ENCODE data around the gene ZNF700. TPM values are rescaled to one million over a fixed set of nuclear protein-coding genes. Genes with fewer than 3 reads are reported as not detected.
"Not testable (repeated sequence)": the region's sequence is repeated elsewhere in the genome, so short reads cannot be mapped to it uniquely, and the experiment has no call there.

The ZNF700 gene
- total RNA-seq, 6 experiments from 2014 or later, result 5.1 to 7.6 (median 5.5) TPM

DNA sequence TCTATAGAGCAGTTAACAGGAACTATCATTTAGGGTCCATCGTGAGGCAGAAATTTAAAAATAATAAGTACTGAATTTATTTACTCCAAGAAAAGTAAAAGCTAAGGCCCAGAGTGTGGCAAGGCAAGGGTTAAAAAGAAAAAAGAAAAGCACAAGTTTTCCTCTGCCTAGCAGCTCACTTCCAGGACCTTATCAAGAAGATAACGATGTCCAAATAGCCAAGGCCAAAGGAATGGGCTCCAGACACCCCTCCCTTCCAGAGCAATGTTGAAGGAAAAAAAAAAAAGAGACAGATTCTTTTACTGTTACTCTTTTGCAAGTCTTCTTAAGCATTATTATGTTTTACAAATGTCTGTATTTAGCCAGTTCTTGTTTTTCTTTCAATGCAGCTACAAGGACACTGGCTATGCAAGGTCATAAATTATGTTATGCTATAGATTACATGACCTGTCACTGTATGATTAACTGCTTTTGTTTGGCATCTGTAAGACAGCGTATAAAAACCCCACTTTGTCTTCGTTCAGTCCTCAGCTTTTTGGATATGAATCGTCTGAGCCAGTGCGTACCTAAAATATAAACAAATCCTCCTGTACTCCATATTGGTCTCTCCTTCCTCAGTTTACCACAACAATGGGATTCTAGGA, 2.9 kb upstream of the ZNF700 start:
- intact Hi-C loops (cut with DNase I), result loop anchor here in 1 of 2 donors (10.0 kb wide), 1 partner anchor 53 kb away; no protein-coding TSS in a partner anchor
- ATAC-seq (no peak), DNase-seq (no peak)
- H3K27me3 ChIP-seq, result no peaks in the 10 kb centered on the region
- H3K4me1 ChIP-seq, result peaks cover 0 to 12% (median 4%) of the 10 kb centered on the region in 4 donors
- 23% methylated on average over 6 of the region's 6 CpGs for WGBS (ENCODE audit: insufficient coverage, low coverage, low lambda C conversion rate, missing lambda C conversion rate)
- H3K9me3 ChIP-seq, result no peaks in the 10 kb centered on the region
- TF ChIP-seq, protein P1, sequence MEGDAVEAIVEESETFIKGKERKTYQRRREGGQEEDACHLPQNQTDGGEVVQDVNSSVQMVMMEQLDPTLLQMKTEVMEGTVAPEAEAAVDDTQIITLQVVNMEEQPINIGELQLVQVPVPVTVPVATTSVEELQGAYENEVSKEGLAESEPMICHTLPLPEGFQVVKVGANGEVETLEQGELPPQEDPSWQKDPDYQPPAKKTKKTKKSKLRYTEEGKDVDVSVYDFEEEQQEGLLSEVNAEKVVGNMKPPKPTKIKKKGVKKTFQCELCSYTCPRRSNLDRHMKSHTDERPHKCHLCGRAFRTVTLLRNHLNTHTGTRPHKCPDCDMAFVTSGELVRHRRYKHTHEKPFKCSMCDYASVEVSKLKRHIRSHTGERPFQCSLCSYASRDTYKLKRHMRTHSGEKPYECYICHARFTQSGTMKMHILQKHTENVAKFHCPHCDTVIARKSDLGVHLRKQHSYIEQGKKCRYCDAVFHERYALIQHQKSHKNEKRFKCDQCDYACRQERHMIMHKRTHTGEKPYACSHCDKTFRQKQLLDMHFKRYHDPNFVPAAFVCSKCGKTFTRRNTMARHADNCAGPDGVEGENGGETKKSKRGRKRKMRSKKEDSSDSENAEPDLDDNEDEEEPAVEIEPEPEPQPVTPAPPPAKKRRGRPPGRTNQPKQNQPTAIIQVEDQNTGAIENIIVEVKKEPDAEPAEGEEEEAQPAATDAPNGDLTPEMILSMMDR (IDR thresholded peaks at IDR 0.05), result no peak
- no peak for TF ChIP-seq POLR2A (IDR thresholded peaks at IDR 0.05)
- no peaks in the 10 kb centered on the region for H3K36me3 ChIP-seq
- no peak overlapping the region for H3K27ac ChIP-seq
- no peak overlapping the region for H3K4me3 ChIP-seq

DNA sequence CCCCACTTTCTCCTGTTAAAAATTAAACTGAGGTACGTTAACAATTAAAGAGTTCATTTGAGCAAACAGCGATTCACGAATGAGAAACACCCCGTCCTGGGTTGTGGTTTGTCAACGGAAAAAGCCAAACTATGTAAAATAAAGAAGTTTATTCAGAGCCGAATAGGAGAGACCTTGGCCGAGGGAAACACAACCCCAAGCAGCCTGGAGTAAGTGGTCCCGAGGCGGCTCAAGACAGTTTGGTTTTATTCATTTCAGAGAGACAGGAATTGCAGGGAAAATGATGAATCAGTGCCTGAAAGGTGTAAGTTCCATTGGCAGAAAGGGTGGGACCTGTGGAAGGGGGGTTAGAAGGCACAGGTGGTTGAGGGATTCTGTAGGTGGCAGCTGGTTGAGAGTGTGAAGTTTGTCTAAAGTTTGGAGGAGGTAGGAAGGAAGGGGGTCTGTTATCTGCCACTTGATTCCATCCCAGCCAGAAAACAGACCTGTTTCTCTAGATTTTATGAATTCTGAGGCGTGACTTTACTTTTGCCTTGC, 812 bp downstream of the ZNF700 start:
- not testable (repeated sequence) for H3K36me3 ChIP-seq, DNase-seq, H3K9me3 ChIP-seq, H3K27me3 ChIP-seq
- WGBS (ENCODE audit: insufficient coverage, low coverage, low lambda C conversion rate, missing lambda C conversion rate), result 3% methylated on average over 10 of the region's 10 CpGs
- intact Hi-C loops (cut with DNase I), result loop anchor here in 1 of 2 donors (10.0 kb wide), 1 partner anchor 49 kb away; no protein-coding TSS in a partner anchor
- peak overlapping the region; percentile 72 to 99 (median 98) for H3K4me3 ChIP-seq
- ATAC-seq, result peak in 1 of 4 donors; percentile 4
- H3K27ac ChIP-seq, result peak overlapping the region; percentile 90 to 95 (median 92)
- H3K4me1 ChIP-seq, result peaks cover 0 to 12% (median 4%) of the 10 kb centered on the region in 4 donors

DNA sequence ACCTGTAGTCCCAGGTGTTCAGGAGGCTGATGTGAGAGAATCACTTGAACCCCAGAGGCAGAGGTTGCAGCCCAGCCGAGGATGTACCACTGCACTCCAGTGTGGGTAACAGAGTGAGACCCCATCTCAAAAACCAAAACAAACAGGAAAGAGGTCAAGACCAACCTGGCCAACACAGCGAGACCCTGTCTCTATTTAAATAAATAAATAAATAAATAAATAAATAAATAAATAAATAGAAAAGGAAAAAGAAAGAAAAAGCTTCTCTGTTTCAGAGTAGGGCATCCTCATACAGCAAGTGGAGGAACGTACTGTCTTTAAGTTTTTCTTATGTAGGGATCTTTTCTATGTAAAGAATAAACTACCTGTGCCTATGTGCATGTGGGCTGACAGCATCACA, 2.3 kb downstream of the ZNF700 start:
- no peaks in the 10 kb centered on the region for H3K9me3 ChIP-seq
- 92% methylated on average over 3 of the region's 3 CpGs for WGBS (ENCODE audit: insufficient coverage, low coverage, low lambda C conversion rate, missing lambda C conversion rate)
- peaks cover 0 to 12% (median 4%) of the 10 kb centered on the region in 4 donors for H3K4me1 ChIP-seq
- intact Hi-C loops (cut with DNase I), result loop anchor here in 1 of 2 donors (10.0 kb wide), 1 partner anchor 48 kb away; no protein-coding TSS in a partner anchor
- TF ChIP-seq POLR2A (IDR thresholded peaks at IDR 0.05), result no peak
- TF ChIP-seq, protein P1 (IDR thresholded peaks at IDR 0.05), result no peak
- H3K36me3 ChIP-seq, result no peaks in the 10 kb centered on the region
- no peak overlapping the region for H3K4me3 ChIP-seq
- H3K27ac ChIP-seq, result no peak overlapping the region
- no peaks in the 10 kb centered on the region for H3K27me3 ChIP-seq
- DNase-seq (no peak), ATAC-seq (no peak)

DNA sequence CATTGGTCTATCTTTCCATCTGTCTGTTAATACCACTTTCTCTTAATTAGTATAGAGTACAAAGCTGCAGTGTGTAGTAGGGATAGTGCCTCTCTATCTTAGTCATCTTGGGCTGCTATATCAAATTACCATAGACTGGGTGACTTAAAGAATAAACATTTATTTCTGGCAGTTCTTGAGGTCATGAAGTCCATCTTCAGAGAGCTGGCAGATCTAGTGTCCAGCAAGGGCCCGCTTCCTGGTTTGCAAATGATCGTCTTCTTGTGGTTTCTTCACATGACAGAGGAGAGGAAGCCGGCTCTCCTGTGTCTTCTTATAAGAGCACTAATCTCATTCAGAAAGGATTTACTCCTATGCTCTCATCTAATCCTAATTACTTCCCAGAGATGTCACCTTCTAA, 6.1 kb downstream of the ZNF700 start:
- peaks cover 0 to 5% (median 2%) of the 10 kb centered on the region in 4 donors for H3K4me1 ChIP-seq
- H3K4me3 ChIP-seq, result no peak overlapping the region
- H3K36me3 ChIP-seq, result peaks cover 0 to 5% (median 0%) of the 10 kb centered on the region in 4 donors
- no peak overlapping the region for H3K27ac ChIP-seq
- 81% methylated on average over 2 of the region's 3 CpGs for WGBS (ENCODE audit: insufficient coverage, low coverage, low lambda C conversion rate, missing lambda C conversion rate)
- TF ChIP-seq POLR2A (IDR thresholded peaks at IDR 0.05), result no peak
- TF ChIP-seq, protein P1 (IDR thresholded peaks at IDR 0.05), result no peak
- intact Hi-C loops (cut with DNase I), result no loop called here
- peaks cover 0 to 8% (median 0%) of the 10 kb centered on the region in 4 donors for H3K9me3 ChIP-seq
- no peaks in the 10 kb centered on the region for H3K27me3 ChIP-seq
- DNase-seq, result no peak
- ATAC-seq, result no peak

DNA sequence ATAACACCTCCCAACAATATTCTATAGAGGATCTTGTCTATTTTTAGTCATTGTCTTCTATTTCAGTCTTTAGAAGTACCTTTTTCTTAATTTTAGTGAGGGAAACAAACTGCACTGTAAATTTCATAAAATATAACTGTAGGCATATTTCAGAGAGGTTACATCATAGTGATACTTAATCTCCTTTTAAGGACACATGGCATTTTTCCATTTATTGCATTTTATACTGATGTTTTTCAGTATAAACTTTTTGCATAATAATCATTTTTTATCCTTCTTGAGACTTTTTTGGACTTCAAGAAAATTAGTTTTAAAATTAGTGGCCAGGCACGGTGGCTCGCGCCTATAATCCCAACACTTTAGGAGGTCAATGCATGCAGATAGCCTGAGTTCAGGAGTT, 6.6 kb downstream of the ZNF700 start:
- TF ChIP-seq POLR2A (IDR thresholded peaks at IDR 0.05), result no peak
- TF ChIP-seq, protein P1 (IDR thresholded peaks at IDR 0.05), result no peak
- H3K4me3 ChIP-seq, result no peak overlapping the region
- 91% methylated on average over 3 of the region's 3 CpGs for WGBS (ENCODE audit: insufficient coverage, low coverage, low lambda C conversion rate, missing lambda C conversion rate)
- no peak for ATAC-seq
- H3K36me3 ChIP-seq, result peaks cover 0 to 5% (median 0%) of the 10 kb centered on the region in 4 donors
- H3K9me3 ChIP-seq, result peaks cover 0 to 8% (median 0%) of the 10 kb centered on the region in 4 donors
- no peak for DNase-seq
- H3K27ac ChIP-seq, result no peak overlapping the region
- intact Hi-C loops (cut with DNase I), result no loop called here
- H3K27me3 ChIP-seq, result no peaks in the 10 kb centered on the region
- H3K4me1 ChIP-seq, result no peaks in the 10 kb centered on the region

DNA sequence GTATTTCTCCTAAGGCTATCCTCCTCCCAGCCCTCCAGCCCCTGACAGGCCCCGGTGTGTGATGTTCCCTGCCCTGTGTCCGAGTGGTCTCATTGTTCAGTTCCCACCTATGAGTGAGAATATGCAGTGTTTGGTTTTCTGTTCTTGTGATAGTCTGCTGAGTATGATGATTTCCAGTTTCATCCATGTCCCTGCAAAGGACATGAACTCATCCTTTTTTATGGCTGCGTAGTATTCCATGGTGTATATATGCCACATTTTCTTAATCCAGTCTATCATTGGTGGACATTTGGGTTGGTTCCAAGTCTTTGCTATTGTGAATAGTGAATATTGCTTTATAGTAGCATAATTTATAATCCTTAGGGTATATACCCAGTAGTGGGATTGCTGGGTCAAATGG, 10.9 kb downstream of the ZNF700 start:
- ATAC-seq; H3K4me3 ChIP-seq; H3K4me1 ChIP-seq; H3K27me3 ChIP-seq; intact Hi-C loops (cut with DNase I); DNase-seq; H3K27ac ChIP-seq: not testable (repeated sequence)
- WGBS (ENCODE audit: insufficient coverage, low coverage, low lambda C conversion rate, missing lambda C conversion rate), result no CpG with 5 or more reads among the region's 3 CpGs
- peaks cover 0 to 21% (median 6%) of the 10 kb centered on the region in 4 donors for H3K9me3 ChIP-seq
- H3K36me3 ChIP-seq, result peaks cover 0 to 17% (median 0%) of the 10 kb centered on the region in 4 donors

DNA sequence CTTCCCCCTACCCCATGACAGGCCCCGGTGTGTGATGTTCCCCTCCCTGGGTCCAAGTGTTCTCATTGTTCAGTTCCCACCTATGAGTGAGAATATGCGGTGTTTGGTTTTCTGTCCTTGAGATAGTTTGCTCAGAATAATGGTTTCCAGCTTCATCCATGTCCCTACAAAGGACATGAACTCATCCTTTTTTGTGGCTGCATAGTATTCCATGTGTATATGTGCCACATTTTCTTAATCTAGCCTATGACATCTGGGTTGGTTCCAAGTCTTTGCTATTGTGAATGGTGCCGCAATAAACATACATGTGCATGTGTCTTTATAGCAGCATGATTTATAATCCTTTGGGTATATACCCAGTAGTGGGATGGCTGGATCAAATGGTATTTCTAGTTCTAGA, 13.5 kb downstream of the ZNF700 start:
- H3K4me3 ChIP-seq; H3K27ac ChIP-seq; intact Hi-C loops (cut with DNase I); H3K27me3 ChIP-seq; H3K4me1 ChIP-seq; ATAC-seq; DNase-seq: not testable (repeated sequence)
- H3K36me3 ChIP-seq, result peaks cover 0 to 32% (median 0%) of the 10 kb centered on the region in 4 donors
- WGBS (ENCODE audit: insufficient coverage, low coverage, low lambda C conversion rate, missing lambda C conversion rate), result 100% methylated on average over 3 of the region's 3 CpGs
- H3K9me3 ChIP-seq, result peaks cover 0 to 35% (median 12%) of the 10 kb centered on the region in 4 donors
